ENCODE results near the gene TMEM134. TPM values are rescaled to one million over a fixed set of nuclear protein-coding genes. Genes with fewer than 3 reads are reported as not detected.

TMEM134 gene
- total and polyA plus RNA-seq, 10 of the 15 experiments (the other 5 are each of a cell fraction or from before 2014, with no cell fraction given), result 1.6 to 93.8 (median 27.8) TPM

DNA sequence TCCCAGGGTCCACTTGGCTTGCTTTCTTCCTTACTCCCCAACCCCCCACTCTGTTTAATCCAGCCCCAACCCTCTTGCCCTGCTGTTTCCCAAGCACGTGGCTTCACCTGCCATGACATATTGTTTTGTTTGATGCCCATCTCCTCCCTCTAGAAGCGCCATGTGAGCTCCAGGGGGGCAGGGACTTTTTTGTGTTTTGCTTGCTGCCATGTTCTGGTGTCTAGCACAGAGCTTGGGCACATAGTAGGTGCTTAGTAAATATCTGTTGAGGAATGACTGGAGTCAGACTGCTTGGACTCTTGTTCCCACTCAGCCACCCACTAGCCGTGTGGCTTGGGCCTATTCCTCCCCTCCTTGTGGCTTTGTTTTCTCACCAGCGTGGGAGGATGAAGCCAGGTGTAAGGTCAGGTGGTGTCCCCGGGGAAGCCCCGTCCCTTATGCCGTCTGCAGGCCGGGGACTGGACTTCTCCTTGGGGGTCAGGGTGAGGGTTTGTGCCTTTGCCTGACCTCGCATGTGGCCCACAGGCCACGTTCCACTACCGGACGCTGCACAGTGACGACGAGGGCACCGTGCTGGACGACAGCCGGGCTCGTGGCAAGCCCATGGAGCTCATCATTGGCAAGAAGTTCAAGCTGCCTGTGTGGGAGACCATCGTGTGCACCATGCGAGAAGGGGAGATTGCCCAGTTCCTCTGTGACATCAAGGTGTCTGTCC is 17.6 kb upstream of the TMEM134 start (continued):
- TF ChIP-seq YY1 (IDR thresholded peaks at IDR 0.05; ENCODE audit: low read depth, low read length), result peak; percentile 69; the same call in 1 of the 2 replicates
- TF ChIP-seq EED (IDR thresholded peaks at IDR 0.05; ENCODE audit: low read depth), result peak; percentile 95
- TF ChIP-seq BHLHE40 (IDR thresholded peaks at IDR 0.05; ENCODE audit: borderline replicate concordance in 1 of 2, low read depth in 2 of 2, low read length in 1 of 2), result peak in 1 of 2 experiments; percentile 74; a peak in 2 of 4 replicates
- TF ChIP-seq, protein P1, sequence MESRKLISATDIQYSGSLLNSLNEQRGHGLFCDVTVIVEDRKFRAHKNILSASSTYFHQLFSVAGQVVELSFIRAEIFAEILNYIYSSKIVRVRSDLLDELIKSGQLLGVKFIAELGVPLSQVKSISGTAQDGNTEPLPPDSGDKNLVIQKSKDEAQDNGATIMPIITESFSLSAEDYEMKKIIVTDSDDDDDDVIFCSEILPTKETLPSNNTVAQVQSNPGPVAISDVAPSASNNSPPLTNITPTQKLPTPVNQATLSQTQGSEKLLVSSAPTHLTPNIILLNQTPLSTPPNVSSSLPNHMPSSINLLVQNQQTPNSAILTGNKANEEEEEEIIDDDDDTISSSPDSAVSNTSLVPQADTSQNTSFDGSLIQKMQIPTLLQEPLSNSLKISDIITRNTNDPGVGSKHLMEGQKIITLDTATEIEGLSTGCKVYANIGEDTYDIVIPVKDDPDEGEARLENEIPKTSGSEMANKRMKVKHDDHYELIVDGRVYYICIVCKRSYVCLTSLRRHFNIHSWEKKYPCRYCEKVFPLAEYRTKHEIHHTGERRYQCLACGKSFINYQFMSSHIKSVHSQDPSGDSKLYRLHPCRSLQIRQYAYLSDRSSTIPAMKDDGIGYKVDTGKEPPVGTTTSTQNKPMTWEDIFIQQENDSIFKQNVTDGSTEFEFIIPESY (IDR thresholded peaks at IDR 0.05), result 0 out of 2 replicates have a peak, but pooled peaks have one; percentile 55
- TF ChIP-seq, protein P2, sequence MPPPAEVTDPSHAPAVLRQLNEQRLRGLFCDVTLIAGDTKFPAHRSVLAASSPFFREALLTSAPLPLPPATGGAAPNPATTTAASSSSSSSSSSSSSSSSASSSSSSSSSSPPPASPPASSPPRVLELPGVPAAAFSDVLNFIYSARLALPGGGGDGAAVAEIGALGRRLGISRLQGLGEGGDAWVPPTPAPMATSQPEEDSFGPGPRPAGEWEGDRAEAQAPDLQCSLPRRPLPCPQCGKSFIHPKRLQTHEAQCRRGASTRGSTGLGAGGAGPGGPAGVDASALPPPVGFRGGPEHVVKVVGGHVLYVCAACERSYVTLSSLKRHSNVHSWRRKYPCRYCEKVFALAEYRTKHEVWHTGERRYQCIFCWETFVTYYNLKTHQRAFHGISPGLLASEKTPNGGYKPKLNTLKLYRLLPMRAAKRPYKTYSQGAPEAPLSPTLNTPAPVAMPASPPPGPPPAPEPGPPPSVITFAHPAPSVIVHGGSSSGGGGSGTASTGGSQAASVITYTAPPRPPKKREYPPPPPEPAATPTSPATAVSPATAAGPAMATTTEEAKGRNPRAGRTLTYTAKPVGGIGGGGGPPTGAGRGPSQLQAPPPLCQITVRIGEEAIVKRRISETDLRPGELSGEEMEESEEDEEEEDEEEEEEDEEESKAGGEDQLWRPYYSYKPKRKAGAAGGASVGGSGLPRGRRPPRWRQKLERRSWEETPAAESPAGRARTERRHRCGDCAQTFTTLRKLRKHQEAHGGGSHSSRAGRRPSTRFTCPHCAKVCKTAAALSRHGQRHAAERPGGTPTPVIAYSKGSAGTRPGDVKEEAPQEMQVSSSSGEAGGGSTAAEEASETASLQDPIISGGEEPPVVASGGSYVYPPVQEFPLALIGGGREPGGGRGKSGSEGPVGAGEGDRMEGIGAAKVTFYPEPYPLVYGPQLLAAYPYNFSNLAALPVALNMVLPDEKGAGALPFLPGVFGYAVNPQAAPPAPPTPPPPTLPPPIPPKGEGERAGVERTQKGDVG (CRISPR knock-in tag; IDR thresholded peaks at IDR 0.05), result no peak
- TF ChIP-seq CREM (IDR thresholded peaks at IDR 0.05; ENCODE audit: low read depth), result peak; percentile 86
- TF ChIP-seq, protein P3, sequence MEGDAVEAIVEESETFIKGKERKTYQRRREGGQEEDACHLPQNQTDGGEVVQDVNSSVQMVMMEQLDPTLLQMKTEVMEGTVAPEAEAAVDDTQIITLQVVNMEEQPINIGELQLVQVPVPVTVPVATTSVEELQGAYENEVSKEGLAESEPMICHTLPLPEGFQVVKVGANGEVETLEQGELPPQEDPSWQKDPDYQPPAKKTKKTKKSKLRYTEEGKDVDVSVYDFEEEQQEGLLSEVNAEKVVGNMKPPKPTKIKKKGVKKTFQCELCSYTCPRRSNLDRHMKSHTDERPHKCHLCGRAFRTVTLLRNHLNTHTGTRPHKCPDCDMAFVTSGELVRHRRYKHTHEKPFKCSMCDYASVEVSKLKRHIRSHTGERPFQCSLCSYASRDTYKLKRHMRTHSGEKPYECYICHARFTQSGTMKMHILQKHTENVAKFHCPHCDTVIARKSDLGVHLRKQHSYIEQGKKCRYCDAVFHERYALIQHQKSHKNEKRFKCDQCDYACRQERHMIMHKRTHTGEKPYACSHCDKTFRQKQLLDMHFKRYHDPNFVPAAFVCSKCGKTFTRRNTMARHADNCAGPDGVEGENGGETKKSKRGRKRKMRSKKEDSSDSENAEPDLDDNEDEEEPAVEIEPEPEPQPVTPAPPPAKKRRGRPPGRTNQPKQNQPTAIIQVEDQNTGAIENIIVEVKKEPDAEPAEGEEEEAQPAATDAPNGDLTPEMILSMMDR (IDR thresholded peaks at IDR 0.05 in 2 of 3, conservative IDR thresholded peaks at IDR 0.05 in 1 of 3; ENCODE audit: control insufficient read depth in 2 of 3, extremely low read depth in 1 of 3, insufficient read depth in 1 of 3, low read depth in 3 of 3, low read length in 3 of 3), result no peak
- TF ChIP-seq RELB (IDR thresholded peaks at IDR 0.05; ENCODE audit: low read depth), result peak; percentile 94
- TF ChIP-seq ZNF384 (IDR thresholded peaks at IDR 0.05; ENCODE audit: borderline replicate concordance, low read depth, low read length), result no peak
- TF ChIP-seq RB1 (IDR thresholded peaks at IDR 0.05; ENCODE audit: borderline replicate concordance), result no peak
- no peak for TF ChIP-seq SRF (IDR thresholded peaks at IDR 0.05; ENCODE audit: low read depth in 2 of 2, low read length in 2 of 2)
- peak; percentile 70 for TF ChIP-seq SPI1 (IDR thresholded peaks at IDR 0.05; ENCODE audit: borderline replicate concordance, insufficient read depth, low read depth, low read length)
- TF ChIP-seq GATAD2B (conservative IDR thresholded peaks at IDR 0.05; ENCODE audit: low read depth), result peak; percentile 97
- TF ChIP-seq RUNX3 (IDR thresholded peaks at IDR 0.05; ENCODE audit: low read length), result no peak
- TF ChIP-seq MTA3 (IDR thresholded peaks at IDR 0.05; ENCODE audit: borderline replicate concordance, low read length), result no peak
- peak in 1 of 2 experiments; percentile 37; a peak in 1 of 4 replicates for TF ChIP-seq ETV6 (conservative IDR thresholded peaks at IDR 0.05 in 1 of 2, IDR thresholded peaks at IDR 0.05 in 1 of 2; ENCODE audit: borderline replicate concordance in 1 of 2, low read depth in 1 of 2)

Measured in GM12878 (cell line).